HCT116 (cell line): ENCODE results near the gene IFT52. TPM values are rescaled to one million over a fixed set of nuclear protein-coding genes. Genes with fewer than 3 reads are reported as not detected.
A peak's percentile ranks its signal among the peaks of the same experiment; 100 is the strongest.

Source experiments
- ATAC-seq: fragments of 200-7000 bp; cut with Tn5 transposase; 2 replicates; pipeline ENCODE4 v1.9.1; 2020; ENCODE audit warnings: mild to moderate bottlenecking, moderate library complexity
- BruUV-seq: library from RNA; stranded (reverse); fragments of 400-500 nt; replicated peaks from 2 replicates; lab custom pipeline; 2021; lab: Mats Ljungman, UMichigan
- CTCF ChIA-PET: fragments of 300-600 bp; sonication (Branson Sonifier 250); formaldehyde crosslinking; loops from one replicate; lab custom pipeline; 2021; ENCODE audit warnings: antibody characterized with exemption; lab: Charles Lee
- POLR2A ChIA-PET: fragments of 300-600, 350-600 bp; sonication (Branson Sonifier 250); formaldehyde crosslinking; loops from one replicate; lab custom pipeline; 2021; ENCODE audit warnings: antibody characterized with exemption; lab: Charles Lee
- RAD21 ChIA-PET, 2 experiments: fragments of 300-600 bp; sonication (Branson Sonifier 250); formaldehyde crosslinking; loops; one replicate each; lab custom pipeline; 2023; ENCODE audit warnings: low total read pairs in 2 of 2; ENCODE audit not compliant: uncharacterized antibody in 2 of 2, unreplicated experiment in 2 of 2, low non-redundant PET in 1 of 2; lab: Charles Lee
- DNase-seq: peaks from one replicate; pipeline ENCODE4 v3.0.0-alpha.2; 2010; ENCODE audit warnings: low read depth, low spot score
- H2AFZ ChIP-seq: fragments of 200-600 bp; shearing (Covaris generic), sonication (generic); 2 replicates; pipeline ENCODE4 v1.6.1; 2017; ENCODE audit warnings: low read depth, mixed run types, mixed read lengths, antibody characterized with exemption, low read length; ENCODE audit not compliant: poor library complexity, severe bottlenecking
- H3K27ac ChIP-seq: 2 replicates; pipeline ENCODE4 v1.5.1; 2012; ENCODE audit warnings: low read depth, low read length
- H3K27me3 ChIP-seq: fragments of 200-600 bp; sonication (generic); 2 replicates; pipeline ENCODE4 v1.6.1; 2016; ENCODE audit warnings: mixed run types, low read length, mixed read lengths; ENCODE audit not compliant: insufficient read depth
- H3K36me3 ChIP-seq, 2 experiments: fragments of 200-500 bp in 1 of 2; fragments of 200-600 bp in 1 of 2; sonication (Bioruptor generic) in 1 of 2; sonication (generic) in 1 of 2; 2 replicates each; pipeline versions ENCODE4 v1.5.1 to v1.6.1; 2014 to 2016; ENCODE audit warnings: low read length in 2 of 2, inconsistent platforms in 1 of 2, mixed read lengths in 1 of 2, mixed run types in 1 of 2; ENCODE audit not compliant: insufficient read depth in 2 of 2, control insufficient read depth in 1 of 2
- H3K4me1 ChIP-seq, 2 experiments: fragments of 200-600 bp in 1 of 2; sonication (generic) in 1 of 2; 2 replicates each; pipeline versions ENCODE4 v1.5.1 to v1.6.1; 2012 to 2017; ENCODE audit warnings: low read length in 2 of 2, inconsistent platforms in 1 of 2, mild to moderate bottlenecking in 1 of 2, mixed read lengths in 1 of 2, mixed run types in 1 of 2, moderate library complexity in 1 of 2; ENCODE audit not compliant: insufficient read depth in 2 of 2, control insufficient read depth in 1 of 2
- H3K4me2 ChIP-seq: fragments of 200-600 bp; sonication (generic); 2 replicates; pipeline ENCODE4 v1.6.1; 2017; ENCODE audit warnings: mixed run types, low read length, mixed read lengths
- H3K4me3 ChIP-seq, 2 experiments: fragments of 200-600 bp in 1 of 2; sonication (generic) in 1 of 2; replicated peaks in 1 of 2; 2 replicates each; pipeline ENCODE4 v1.5.1; 2011 to 2016; ENCODE audit warnings: low read length in 2 of 2, control low read depth in 1 of 2, low read depth in 1 of 2, mild to moderate bottlenecking in 1 of 2, mixed read lengths in 1 of 2, mixed run types in 1 of 2
- H3K79me2 ChIP-seq: fragments of 200-600 bp; sonication (generic); 2 replicates; pipeline ENCODE4 v1.6.1; 2017; ENCODE audit warnings: mild to moderate bottlenecking, mixed run types, low read length, moderate library complexity, mixed read lengths; ENCODE audit not compliant: insufficient read depth
- H3K9ac ChIP-seq: fragments of 200-600 bp; sonication (generic); 2 replicates; pipeline ENCODE4 v1.6.1; 2016; ENCODE audit warnings: low read length, mixed read lengths
- H3K9me2 ChIP-seq: fragments of 200-600 bp; sonication (generic), shearing (Covaris generic); 2 replicates; pipeline ENCODE4 v1.6.1; 2017; ENCODE audit warnings: mixed run types, mild to moderate bottlenecking, moderate library complexity; ENCODE audit not compliant: insufficient read depth
- H3K9me3 ChIP-seq, 2 experiments: fragments of 200-500 bp in 1 of 2; fragments of 200-600 bp in 1 of 2; sonication (Bioruptor generic) in 1 of 2; sonication (generic) in 1 of 2; 2 replicates each; pipeline ENCODE4 v1.6.1; 2014 to 2017; ENCODE audit warnings: low read length in 2 of 2, mixed read lengths in 2 of 2, inconsistent platforms in 1 of 2, low read depth in 1 of 2, mild to moderate bottlenecking in 1 of 2, mixed run types in 1 of 2, moderate library complexity in 1 of 2; ENCODE audit not compliant: control insufficient read depth in 1 of 2, insufficient read depth in 1 of 2
- H4K20me1 ChIP-seq: fragments of 200-600 bp; sonication (generic), shearing (Covaris generic); 2 replicates; pipeline ENCODE4 v1.6.1; 2017; ENCODE audit warnings: mixed run types, mild to moderate bottlenecking, moderate library complexity; ENCODE audit not compliant: insufficient read depth
- CEBPB ChIP-seq: IDR thresholded peaks from 2 replicates; pipeline ENCODE4 v1.6.1; 2012; ENCODE audit warnings: low read depth
- EGR1 ChIP-seq: IDR thresholded peaks from 2 replicates; pipeline ENCODE4 v1.6.1; 2012; ENCODE audit warnings: low read depth
- ELF1 ChIP-seq: IDR thresholded peaks from 2 replicates; pipeline ENCODE4 v1.6.1; 2012; ENCODE audit warnings: low read depth, borderline replicate concordance
- EZH2 ChIP-seq: fragments of 200-600 bp; sonication (generic); IDR thresholded peaks from 2 replicates; pipeline ENCODE4 v1.6.1; 2017; ENCODE audit warnings: antibody characterized with exemption, mixed run types
- EZH2phosphoT487 ChIP-seq: fragments of 200-600 bp; IDR thresholded peaks from 2 replicates; pipeline ENCODE4 v1.6.1; 2018; ENCODE audit warnings: antibody characterized with exemption, borderline replicate concordance
- FOSL1 ChIP-seq: IDR thresholded peaks from 2 replicates; pipeline ENCODE4 v1.6.1; 2012; ENCODE audit warnings: low read depth
- RAD21 ChIP-seq: IDR thresholded peaks from 2 replicates; pipeline ENCODE4 v1.6.1; 2012; ENCODE audit warnings: low read depth, mild to moderate bottlenecking
- SIN3A ChIP-seq: IDR thresholded peaks from 2 replicates; pipeline ENCODE4 v1.6.1; 2012; ENCODE audit warnings: low read depth
- SP1 ChIP-seq: IDR thresholded peaks from 2 replicates; pipeline ENCODE4 v1.6.1; 2012; ENCODE audit warnings: low read depth
- TCF7L2 ChIP-seq: IDR thresholded peaks from 2 replicates; pipeline ENCODE4 v1.7.0; 2011; ENCODE audit warnings: borderline replicate concordance, inconsistent platforms; ENCODE audit not compliant: insufficient read depth, insufficient read length; ENCODE audit errors: extremely low read depth
- YY1 ChIP-seq: IDR thresholded peaks from 2 replicates; pipeline ENCODE4 v1.6.1; 2011; ENCODE audit warnings: low read length, low read depth, moderate library complexity, mild to moderate bottlenecking; ENCODE audit not compliant: insufficient replicate concordance; ENCODE audit errors: extremely low read depth
- intact Hi-C: fragments of 100-400 bp; cut with micrococcal nuclease; formaldehyde crosslinking; loops from 2 replicates; pipeline ENCODE4 v1.10.0; 2022
- total RNA-seq: library from RNA; stranded (reverse); gene quantifications from one replicate; pipeline ENCODE4 v1.2.1, GENCODE V29; 2021; ENCODE audit not compliant: unreplicated experiment
- TF ChIP-seq, protein P1 (sequence below), 3 experiments: fragments of 200-600 bp in 1 of 3; sonication (generic) in 1 of 3; IDR thresholded peaks in 2 of 3; conservative IDR thresholded peaks in 1 of 3; 2 replicates each; pipeline ENCODE4 v1.5.1; 2012 to 2017; ENCODE audit warnings: low read depth in 2 of 3, low read length in 2 of 3, antibody characterized with exemption in 1 of 3, borderline replicate concordance in 1 of 3, control low read depth in 1 of 3, mild to moderate bottlenecking in 1 of 3, mixed read lengths in 1 of 3, mixed run types in 1 of 3, moderate library complexity in 1 of 3; ENCODE audit not compliant: insufficient read depth in 1 of 3
- TF ChIP-seq, protein P2 (sequence below): IDR thresholded peaks from 2 replicates; pipeline ENCODE4 v1.6.1; 2012
- TF ChIP-seq, protein P3 (sequence below): IDR thresholded peaks from 2 replicates; pipeline ENCODE4 v1.6.1; 2012

Gene IFT52
- total RNA-seq, 1 experiment from 2014 or later: 29.0 TPM

- H3K9me2 ChIP-seq: no peaks in the 10 kb centered on the region
- no peak overlapping the region for H2AFZ ChIP-seq
- H3K27me3 ChIP-seq: no peaks in the 10 kb centered on the region
- CTCF ChIA-PET: interaction anchor here (0.5 to 2.9 kb wide), 16 partner anchors 9 to 250 kb away, joined by 3 to 76 read pairs (median 3); partner anchors contain the start of genes IFT52 and SGK2
- no TSS peak for BruUV-seq
- POLR2A ChIA-PET: interaction anchor here (1.1 to 1.4 kb wide), 2 partner anchors 36 to 235 kb away, joined by 3 to 4 read pairs; partner anchors contain the start of gene SRSF6
- intact Hi-C loops: loop anchor here (1.0 kb wide), 2 partner anchors 154 to 243 kb away; no protein-coding TSS in a partner anchor
- no peak overlapping the region for H3K27ac ChIP-seq
- no peak overlapping the region for H3K4me2 ChIP-seq
- DNase-seq (peak; percentile 29), ATAC-seq (peak; percentile 91)
- no peak for TF ChIP-seq CEBPB
- TF ChIP-seq RAD21: peak; percentile 72
- TF ChIP-seq, protein P1, sequence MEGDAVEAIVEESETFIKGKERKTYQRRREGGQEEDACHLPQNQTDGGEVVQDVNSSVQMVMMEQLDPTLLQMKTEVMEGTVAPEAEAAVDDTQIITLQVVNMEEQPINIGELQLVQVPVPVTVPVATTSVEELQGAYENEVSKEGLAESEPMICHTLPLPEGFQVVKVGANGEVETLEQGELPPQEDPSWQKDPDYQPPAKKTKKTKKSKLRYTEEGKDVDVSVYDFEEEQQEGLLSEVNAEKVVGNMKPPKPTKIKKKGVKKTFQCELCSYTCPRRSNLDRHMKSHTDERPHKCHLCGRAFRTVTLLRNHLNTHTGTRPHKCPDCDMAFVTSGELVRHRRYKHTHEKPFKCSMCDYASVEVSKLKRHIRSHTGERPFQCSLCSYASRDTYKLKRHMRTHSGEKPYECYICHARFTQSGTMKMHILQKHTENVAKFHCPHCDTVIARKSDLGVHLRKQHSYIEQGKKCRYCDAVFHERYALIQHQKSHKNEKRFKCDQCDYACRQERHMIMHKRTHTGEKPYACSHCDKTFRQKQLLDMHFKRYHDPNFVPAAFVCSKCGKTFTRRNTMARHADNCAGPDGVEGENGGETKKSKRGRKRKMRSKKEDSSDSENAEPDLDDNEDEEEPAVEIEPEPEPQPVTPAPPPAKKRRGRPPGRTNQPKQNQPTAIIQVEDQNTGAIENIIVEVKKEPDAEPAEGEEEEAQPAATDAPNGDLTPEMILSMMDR (IDR thresholded peaks at IDR 0.05 in 2 of 3, conservative IDR thresholded peaks at IDR 0.05 in 1 of 3; ENCODE audit: borderline replicate concordance in 1 of 3, insufficient read depth in 1 of 3, low read depth in 2 of 3, low read length in 2 of 3): peak; percentile 60 to 79 (median 77)
- TF ChIP-seq, all 23 proteins: peak for 2
- H3K36me3 ChIP-seq: peaks cover 16 to 33% of the 10 kb centered on the region in 2 experiments
- RAD21 ChIA-PET: interaction anchor here (0.6 to 2.1 kb wide), 3 partner anchors 130 to 243 kb away, joined by 3 to 7 read pairs (median 6); no protein-coding TSS in a partner anchor
- H3K79me2 ChIP-seq: peaks cover 10% of the 10 kb centered on the region; the same call in 1 of the 2 replicates
- no peaks in the 10 kb centered on the region for H3K9me3 ChIP-seq
- no peaks in the 10 kb centered on the region for H3K4me1 ChIP-seq
- no peak overlapping the region for H3K4me3 ChIP-seq
- no peak overlapping the region for H3K9ac ChIP-seq
- no peaks in the 10 kb centered on the region for H4K20me1 ChIP-seq
Observed at GRCh38 chr20:43691928-43692524, 101.3 kb downstream of the IFT52 start.

- Histone ChIP-seq H3K4me3 (no peak overlapping the region), H3K79me2 (peaks cover 3% of the 10 kb centered on the region; the same call in 1 of the 2 replicates), H3K27ac (no peak overlapping the region), H3K9me2 (no peaks in the 10 kb centered on the region), H3K9me3 (no peaks in the 10 kb centered on the region), H3K4me2 (no peak overlapping the region), H3K27me3 (no peaks in the 10 kb centered on the region), H3K4me1 (no peaks in the 10 kb centered on the region), H3K9ac (no peak overlapping the region), H2AFZ (no peak overlapping the region), H4K20me1 (no peaks in the 10 kb centered on the region), H3K36me3 (peaks cover 11 to 33% of the 10 kb centered on the region in 2 experiments)
- POLR2A ChIA-PET: no interaction called here
- CTCF ChIA-PET: no interaction called here
- intact Hi-C loops: no loop called here
- DNase-seq (no peak), ATAC-seq (no peak)
- no TSS peak for BruUV-seq
- RAD21 ChIA-PET: no interaction called here
- TF ChIP-seq YY1: no peak
- TF ChIP-seq TCF7L2: no peak
- TF ChIP-seq, protein P2, sequence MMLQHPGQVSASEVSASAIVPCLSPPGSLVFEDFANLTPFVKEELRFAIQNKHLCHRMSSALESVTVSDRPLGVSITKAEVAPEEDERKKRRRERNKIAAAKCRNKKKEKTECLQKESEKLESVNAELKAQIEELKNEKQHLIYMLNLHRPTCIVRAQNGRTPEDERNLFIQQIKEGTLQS: no peak
- no peak for TF ChIP-seq EZH2
- no peak for TF ChIP-seq SP1
- TF ChIP-seq ELF1: no peak
- TF ChIP-seq EZH2phosphoT487: no peak
- TF ChIP-seq, protein P3, sequence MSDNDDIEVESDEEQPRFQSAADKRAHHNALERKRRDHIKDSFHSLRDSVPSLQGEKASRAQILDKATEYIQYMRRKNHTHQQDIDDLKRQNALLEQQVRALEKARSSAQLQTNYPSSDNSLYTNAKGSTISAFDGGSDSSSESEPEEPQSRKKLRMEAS: no peak
- no peak for TF ChIP-seq EGR1
- no peak for TF ChIP-seq CEBPB
- no peak for TF ChIP-seq FOSL1
- no peak for TF ChIP-seq SIN3A
- TF ChIP-seq, protein P1 (IDR thresholded peaks at IDR 0.05 in 2 of 3, conservative IDR thresholded peaks at IDR 0.05 in 1 of 3; ENCODE audit: borderline replicate concordance in 1 of 3, insufficient read depth in 1 of 3, low read depth in 2 of 3, low read length in 2 of 3): no peak
Observed at GRCh38 chr20:43694763-43695162, 104.0 kb downstream of the IFT52 start.
